Trophoblast cell (in vitro differentiated cells and primary cell): ENCODE results near the gene PADI2.

Experiments used
- DNase-seq, 2 donors: peaks; one replicate each; pipeline ENCODE4 v3.0.0-alpha.2; 2016
- H2AFZ ChIP-seq: 2 replicates; pipeline ENCODE4 v1.6.1; 2013; ENCODE audit warnings: low read length, moderate library complexity, mild to moderate bottlenecking; ENCODE audit not compliant: insufficient read depth, poor library complexity
- H2AK5ac ChIP-seq: 2 replicates; pipeline ENCODE4 v1.6.1; 2013; ENCODE audit warnings: mild to moderate bottlenecking, low read length
- H2BK120ac ChIP-seq: 2 replicates; pipeline ENCODE4 v1.6.1; 2013; ENCODE audit warnings: low read length, mild to moderate bottlenecking, moderate library complexity; ENCODE audit not compliant: insufficient read depth, poor library complexity
- H2BK12ac ChIP-seq: 2 replicates; pipeline ENCODE4 v1.6.1; 2013; ENCODE audit warnings: mild to moderate bottlenecking, low read length, moderate library complexity
- H2BK5ac ChIP-seq: 2 replicates; pipeline ENCODE4 v1.6.1; 2013; ENCODE audit warnings: low read length, low read depth, moderate library complexity, mild to moderate bottlenecking; ENCODE audit not compliant: poor library complexity
- H3K14ac ChIP-seq: 2 replicates; pipeline ENCODE4 v1.6.1; 2013; ENCODE audit warnings: mild to moderate bottlenecking, low read length
- H3K18ac ChIP-seq: 2 replicates; pipeline ENCODE4 v1.6.1; 2013; ENCODE audit warnings: mild to moderate bottlenecking, low read length
- H3K23ac ChIP-seq: 2 replicates; pipeline ENCODE4 v1.6.1; 2013; ENCODE audit warnings: low read length
- H3K27ac ChIP-seq: 2 replicates; pipeline ENCODE4 v1.5.1; 2013; ENCODE audit warnings: low read depth, mild to moderate bottlenecking, inconsistent platforms, low read length, moderate library complexity
- H3K27me3 ChIP-seq: 2 replicates; pipeline ENCODE4 v1.6.1; 2013; ENCODE audit warnings: inconsistent platforms, mild to moderate bottlenecking, low read length, moderate library complexity; ENCODE audit not compliant: insufficient read depth
- H3K36me3 ChIP-seq, 2 experiments: 1 replicate in 1 of 2; 2 replicates in 1 of 2; pipeline ENCODE4 v1.6.1; 2013; ENCODE audit warnings: low read length in 2 of 2, mild to moderate bottlenecking in 2 of 2, moderate library complexity in 1 of 2; ENCODE audit not compliant: insufficient read depth in 2 of 2, control insufficient read depth in 1 of 2
- H3K4ac ChIP-seq: 2 replicates; pipeline ENCODE4 v1.6.1; 2013; ENCODE audit warnings: low read depth, mild to moderate bottlenecking, low read length, moderate library complexity
- H3K4me1 ChIP-seq, 2 experiments: 1 replicate in 1 of 2; 2 replicates in 1 of 2; pipeline ENCODE4 v1.6.1; 2013; ENCODE audit warnings: low read length in 2 of 2, mild to moderate bottlenecking in 2 of 2, moderate library complexity in 1 of 2; ENCODE audit not compliant: insufficient read depth in 2 of 2, control insufficient read depth in 1 of 2
- H3K4me2 ChIP-seq: 2 replicates; pipeline ENCODE4 v1.6.1; 2013; ENCODE audit warnings: inconsistent platforms, mild to moderate bottlenecking, low read length, moderate library complexity
- H3K4me3 ChIP-seq: 2 replicates; pipeline ENCODE4 v1.5.1; 2013; ENCODE audit warnings: mild to moderate bottlenecking, low read depth, low read length, inconsistent platforms
- H3K79me1 ChIP-seq: one replicate; pipeline ENCODE4 v1.6.1; 2013; ENCODE audit warnings: low read length
- H3K79me2 ChIP-seq: 2 replicates; pipeline ENCODE4 v1.6.1; 2013; ENCODE audit warnings: low read length, mild to moderate bottlenecking; ENCODE audit not compliant: control insufficient read depth, insufficient read depth, poor library complexity
- H3K9ac ChIP-seq: 2 replicates; pipeline ENCODE4 v1.6.1; 2013; ENCODE audit warnings: mild to moderate bottlenecking, low read length
- H3K9me3 ChIP-seq: 2 replicates; pipeline ENCODE4 v1.6.1; 2013; ENCODE audit warnings: low read depth, mild to moderate bottlenecking, control low read depth, inconsistent platforms, low read length; ENCODE audit not compliant: insufficient read depth
- H4K12ac ChIP-seq: 2 replicates; pipeline ENCODE4 v1.6.1; 2013; ENCODE audit warnings: low read depth, mild to moderate bottlenecking, low read length, moderate library complexity
- H4K8ac ChIP-seq: 2 replicates; pipeline ENCODE4 v1.6.1; 2013; ENCODE audit warnings: low read depth, mild to moderate bottlenecking, low read length, moderate library complexity
- H4K91ac ChIP-seq: one replicate; pipeline ENCODE4 v1.6.1; 2013; ENCODE audit warnings: low read depth, mild to moderate bottlenecking, low read length, moderate library complexity
- WGBS: extraction: QIAGEN DNeasy Blood & Tissue Kit; methylation state at CpG from one replicate; pipeline ENCODE4 v1.1.7; 2013; ENCODE audit warnings: missing lambda C conversion rate; ENCODE audit not compliant: insufficient read length, insufficient coverage; ENCODE audit errors: extremely low coverage; 5-methylcytosine and 5-hydroxymethylcytosine counted together

The PADI2 gene

GRCh38 chr1:17118268-17118667, 983 bp downstream of the PADI2 start:
- no peak overlapping the region for H2AK5ac ChIP-seq
- H4K12ac ChIP-seq: no peak overlapping the region
- H3K4me3 ChIP-seq: no peak overlapping the region
- no peaks in the 10 kb centered on the region for H3K79me2 ChIP-seq
- H3K18ac ChIP-seq: no peak overlapping the region
- H3K4ac ChIP-seq: no peak overlapping the region
- no peaks in the 10 kb centered on the region for H3K36me3 ChIP-seq
- no peak overlapping the region for H4K91ac ChIP-seq
- H3K4me1 ChIP-seq: peaks cover 6 to 11% of the 10 kb centered on the region in 2 experiments
- H2BK12ac ChIP-seq: no peak overlapping the region
- no peak overlapping the region for H3K9ac ChIP-seq
- no peak overlapping the region for H3K4me2 ChIP-seq
- H3K9me3 ChIP-seq: no peaks in the 10 kb centered on the region
- no peaks in the 10 kb centered on the region for H3K79me1 ChIP-seq
- no CpG with 5 or more reads among the region's 7 CpGs for WGBS
- H2BK5ac ChIP-seq: no peak overlapping the region
- peaks cover 19% of the 10 kb centered on the region for H3K27me3 ChIP-seq
- no peak overlapping the region for H3K27ac ChIP-seq
- no peak overlapping the region for H3K14ac ChIP-seq
- no peak overlapping the region for H4K8ac ChIP-seq
- H3K23ac ChIP-seq: no peak overlapping the region
- H2BK120ac ChIP-seq: no peak overlapping the region
- DNase-seq: no peak
- no peak overlapping the region for H2AFZ ChIP-seq

- Histone ChIP-seq H3K4me2 (no peak overlapping the region), H2BK120ac (no peak overlapping the region), H2AK5ac (no peak overlapping the region), H2BK5ac (no peak overlapping the region), H4K91ac (no peak overlapping the region), H3K4me1 (peaks cover 6 to 11% of the 10 kb centered on the region in 2 experiments), H3K4ac (no peak overlapping the region), H4K8ac (no peak overlapping the region), H3K27me3 (peaks cover 19% of the 10 kb centered on the region), H2AFZ (no peak overlapping the region), H3K27ac (no peak overlapping the region), H3K4me3 (no peak overlapping the region), H3K9ac (no peak overlapping the region), H3K14ac (no peak overlapping the region), H3K79me2 (no peaks in the 10 kb centered on the region), H3K79me1 (no peaks in the 10 kb centered on the region), H3K36me3 (no peaks in the 10 kb centered on the region), H4K12ac (no peak overlapping the region), H3K23ac (no peak overlapping the region), H2BK12ac (no peak overlapping the region), H3K18ac (no peak overlapping the region), H3K9me3 (no peaks in the 10 kb centered on the region)
- DNase-seq: no peak
- WGBS: no CpG with 5 or more reads among the region's 16 CpGs
Measured at GRCh38 chr1:17117451-17118265, 1.6 kb downstream of the PADI2 start.

- peaks cover 6 to 11% of the 10 kb centered on the region in 2 experiments for H3K4me1 ChIP-seq
- H2BK12ac ChIP-seq: no peak overlapping the region
- H3K4me2 ChIP-seq: no peak overlapping the region
- no peak overlapping the region for H3K14ac ChIP-seq
- H4K12ac ChIP-seq: no peak overlapping the region
- H4K8ac ChIP-seq: no peak overlapping the region
- no peaks in the 10 kb centered on the region for H3K36me3 ChIP-seq
- no CpG with 5 or more reads among the region's 1 CpG for WGBS
- no peak overlapping the region for H3K4me3 ChIP-seq
- no peaks in the 10 kb centered on the region for H3K79me1 ChIP-seq
- no peak overlapping the region for H2AFZ ChIP-seq
- H3K79me2 ChIP-seq: no peaks in the 10 kb centered on the region
- no peaks in the 10 kb centered on the region for H3K9me3 ChIP-seq
- H3K18ac ChIP-seq: no peak overlapping the region
- no peak overlapping the region for H2BK5ac ChIP-seq
- H3K9ac ChIP-seq: no peak overlapping the region
- H4K91ac ChIP-seq: no peak overlapping the region
- H2BK120ac ChIP-seq: no peak overlapping the region
- DNase-seq: no peak
- H3K4ac ChIP-seq: no peak overlapping the region
- H3K27me3 ChIP-seq: peaks cover 19% of the 10 kb centered on the region
- H3K27ac ChIP-seq: no peak overlapping the region
- H2AK5ac ChIP-seq: no peak overlapping the region
- H3K23ac ChIP-seq: no peak overlapping the region
Measured at GRCh38 chr1:17116643-17117042, 2.6 kb downstream of the PADI2 start.

- WGBS: no CpG with 5 or more reads among the region's 7 CpGs
- Histone ChIP-seq H3K9me3 (no peaks in the 10 kb centered on the region), H3K79me1 (no peaks in the 10 kb centered on the region), H3K27ac (no peak overlapping the region), H4K12ac (no peak overlapping the region), H3K4me2 (no peak overlapping the region), H3K23ac (no peak overlapping the region), H4K8ac (no peak overlapping the region), H3K4me1 (peaks cover 3 to 5% of the 10 kb centered on the region in 2 experiments), H2AFZ (no peak overlapping the region), H2BK12ac (no peak overlapping the region), H2BK5ac (no peak overlapping the region), H3K18ac (no peak overlapping the region), H4K91ac (no peak overlapping the region), H3K27me3 (peaks cover 16% of the 10 kb centered on the region), H3K79me2 (no peaks in the 10 kb centered on the region), H3K9ac (no peak overlapping the region), H3K4me3 (no peak overlapping the region), H3K36me3 (no peaks in the 10 kb centered on the region), H2AK5ac (no peak overlapping the region), H3K14ac (no peak overlapping the region), H2BK120ac (no peak overlapping the region), H3K4ac (no peak overlapping the region)
- no peak for DNase-seq
Measured at GRCh38 chr1:17113963-17114362, 5.3 kb downstream of the PADI2 start.
